GM18868 (cell line): ENCODE results near the gene FN1.

ENCODE experiments used
- ATAC-seq: cut with Tn5 transposase; IDR thresholded peaks from one replicate; pipeline ENCODE4 v1.9.1; 2021; ENCODE audit warnings: mild to moderate bottlenecking, moderate library complexity; ENCODE audit not compliant: unreplicated experiment

FN1 gene

GRCh38 chr2:215390550-215390913 is 45.3 kb downstream of the FN1 start:
- no peak for ATAC-seq

- no peak for ATAC-seq
These were observed 47.7 kb downstream of the FN1 start for GRCh38 chr2:215388002-215388728.

- no peak for ATAC-seq
These were observed 49.3 kb downstream of the FN1 start for GRCh38 chr2:215386566-215386965.

DNA sequence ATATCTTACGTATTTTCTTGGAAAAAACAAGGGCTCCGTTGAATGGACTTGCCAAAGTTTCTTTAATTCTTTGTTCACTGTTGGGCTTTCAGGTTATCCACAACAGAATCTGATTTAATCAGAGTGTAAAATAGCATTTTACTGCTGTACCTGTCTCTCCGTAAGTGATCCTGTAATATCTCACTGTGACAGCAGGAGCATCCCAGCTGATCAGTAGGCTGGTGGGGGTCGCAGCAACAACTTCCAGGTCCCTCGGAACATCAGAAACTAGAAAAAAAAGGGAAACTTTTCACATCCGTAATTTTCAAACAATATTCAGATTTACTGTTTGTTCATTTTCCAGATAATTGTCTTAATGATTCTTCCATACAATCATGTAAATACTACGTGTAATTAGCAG is 51.2 kb downstream of the FN1 start:
- ATAC-seq: no peak

GRCh38 chr2:215383652-215384279 is 52.1 kb downstream of the FN1 start:
- ATAC-seq: no peak

DNA sequence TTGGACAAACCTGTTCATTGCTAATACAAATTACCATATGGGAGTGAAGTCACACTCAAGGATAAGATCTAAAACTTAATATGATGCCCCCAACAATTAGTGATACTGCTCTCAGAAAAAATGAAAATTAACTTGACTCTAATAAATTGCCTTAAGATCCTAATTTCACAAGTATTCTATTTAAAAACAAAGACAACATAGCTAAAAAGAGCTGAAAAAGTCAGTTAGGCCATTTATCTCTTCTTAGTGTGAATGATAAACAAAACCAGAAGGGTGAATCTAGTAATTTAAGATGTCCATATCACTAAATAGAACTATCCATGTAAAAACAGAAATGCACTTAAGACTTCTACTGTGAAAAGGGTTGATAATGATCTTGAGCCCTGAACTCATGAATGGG is 53.4 kb downstream of the FN1 start:
- no peak for ATAC-seq

- ATAC-seq: no peak
These were observed 53.9 kb downstream of the FN1 start for GRCh38 chr2:215382011-215382410.

DNA sequence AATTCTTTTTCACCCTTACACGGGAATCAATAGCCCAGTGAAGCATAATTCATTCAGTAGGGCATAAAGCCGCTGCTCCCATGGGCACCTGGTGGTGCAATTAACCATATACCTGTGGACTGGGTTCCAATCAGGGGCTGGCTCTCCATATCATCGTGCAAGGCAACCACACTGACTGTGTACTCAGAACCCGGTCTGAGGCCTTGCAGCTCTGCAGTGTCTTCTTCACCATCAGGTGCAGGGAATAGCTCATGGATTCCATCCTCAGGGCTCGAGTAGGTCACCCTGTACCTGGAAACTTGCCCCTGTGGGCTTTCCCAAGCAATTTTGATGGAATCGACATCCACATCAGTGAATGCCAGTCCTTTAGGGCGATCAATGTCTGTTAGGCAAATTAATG is 55.2 kb downstream of the FN1 start:
- no peak for ATAC-seq

- no peak for ATAC-seq
These were observed 55.9 kb downstream of the FN1 start for GRCh38 chr2:215379948-215380347.

DNA sequence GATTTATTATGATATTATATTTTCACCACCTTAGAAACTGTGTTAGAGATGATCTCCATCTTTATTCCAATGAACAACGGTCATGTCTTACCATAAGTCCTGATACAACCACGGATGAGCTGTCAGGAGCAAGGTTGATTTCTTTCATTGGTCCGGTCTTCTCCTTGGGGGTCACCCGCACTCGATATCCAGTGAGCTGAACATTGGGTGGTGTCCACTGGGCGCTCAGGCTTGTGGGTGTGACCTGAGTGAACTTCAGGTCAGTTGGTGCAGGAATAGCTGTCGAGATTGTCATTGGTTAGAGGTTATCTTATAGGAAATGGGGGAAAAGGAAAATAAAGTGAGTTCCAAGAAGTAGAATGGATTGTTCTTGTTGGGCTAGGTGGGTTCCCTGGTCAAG is 56.8 kb downstream of the FN1 start:
- ATAC-seq: no peak

DNA sequence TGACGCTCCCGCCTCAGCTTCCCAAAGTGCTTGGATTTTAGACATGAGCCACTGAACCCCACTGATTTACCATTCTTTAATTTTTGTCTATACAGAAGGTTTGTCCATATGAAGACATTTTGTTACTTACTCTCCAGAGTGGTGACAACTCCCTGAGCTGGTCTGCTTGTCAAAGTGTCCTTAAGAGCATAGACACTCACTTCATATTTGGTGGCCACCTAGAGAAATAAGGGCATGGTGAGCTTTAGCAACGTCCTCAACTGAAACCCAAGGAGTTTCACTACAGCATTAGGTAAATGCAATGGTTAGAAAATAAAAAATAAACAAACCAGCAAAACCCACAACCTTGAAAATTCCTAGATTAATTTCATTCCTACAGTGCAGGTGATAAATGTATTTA is 57.8 kb downstream of the FN1 start:
- no peak for ATAC-seq

DNA sequence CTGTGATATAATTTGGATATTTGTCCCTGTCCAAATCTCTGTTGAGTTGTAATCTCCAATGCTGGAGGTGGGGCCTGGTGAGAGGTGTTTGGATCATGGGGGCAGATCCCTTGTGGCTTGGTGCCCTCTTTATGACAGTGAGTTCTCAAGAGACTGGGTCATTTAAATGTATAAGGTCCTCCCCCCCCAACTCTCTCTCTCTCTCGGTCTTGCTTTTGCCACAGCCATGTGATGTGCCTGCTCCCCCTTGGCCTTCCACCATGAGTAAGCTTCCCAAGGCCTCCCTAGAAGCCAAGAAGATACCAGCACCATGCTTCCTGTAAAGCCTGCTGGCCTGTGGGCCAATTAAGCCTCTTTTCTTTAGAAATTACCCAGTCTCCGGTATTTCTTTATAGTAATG is 58.6 kb downstream of the FN1 start:
- ATAC-seq: no peak

DNA sequence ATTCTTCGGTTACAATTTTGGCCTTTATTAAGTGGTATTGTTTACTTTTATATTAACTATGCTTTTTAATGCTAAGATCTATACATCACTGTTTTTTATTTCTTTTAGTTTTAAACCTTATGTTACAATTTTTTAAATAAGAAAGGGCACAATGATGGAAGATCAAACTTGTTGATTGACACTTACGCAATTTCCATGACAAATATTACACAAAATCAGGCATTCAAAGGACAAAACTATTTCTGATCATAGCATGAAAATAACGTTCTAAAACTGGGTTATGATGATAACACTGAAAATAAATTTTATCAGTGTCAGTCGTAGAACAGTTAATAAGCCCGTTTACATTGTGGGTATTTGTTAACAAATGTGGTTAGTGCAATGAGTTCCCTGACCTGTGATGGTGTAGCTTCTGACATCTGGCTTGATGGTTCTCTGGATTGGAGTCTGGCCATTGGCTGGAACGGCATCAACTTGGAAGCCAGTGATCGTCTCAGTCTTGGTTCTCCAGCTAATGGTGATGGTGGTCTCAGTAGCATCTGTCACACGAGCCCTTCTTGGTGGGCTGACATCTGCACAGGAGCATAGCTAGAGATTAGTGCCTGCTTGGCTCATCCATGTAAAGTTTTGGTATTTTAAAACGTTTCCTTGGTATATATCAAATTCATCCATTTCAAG is 59.6 kb downstream of the FN1 start:
- ATAC-seq: no peak

DNA sequence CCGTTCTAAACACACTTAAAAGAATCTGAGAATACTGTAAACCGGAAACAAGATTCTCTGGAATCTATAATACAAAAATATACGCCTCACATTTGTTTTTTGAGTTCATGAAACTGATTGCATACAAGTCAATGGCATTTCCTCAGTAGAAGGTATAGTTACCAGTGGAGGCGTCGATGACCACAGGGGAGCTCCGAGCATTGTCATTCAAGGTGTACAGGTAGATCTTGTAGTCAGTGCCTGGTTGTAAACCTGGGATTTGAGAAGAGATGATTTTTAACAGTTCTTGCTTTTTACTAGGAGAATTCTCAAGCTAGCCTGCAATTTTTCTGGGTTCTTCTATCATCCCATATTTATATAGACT is 60.4 kb downstream of the FN1 start:
- no peak for ATAC-seq

DNA sequence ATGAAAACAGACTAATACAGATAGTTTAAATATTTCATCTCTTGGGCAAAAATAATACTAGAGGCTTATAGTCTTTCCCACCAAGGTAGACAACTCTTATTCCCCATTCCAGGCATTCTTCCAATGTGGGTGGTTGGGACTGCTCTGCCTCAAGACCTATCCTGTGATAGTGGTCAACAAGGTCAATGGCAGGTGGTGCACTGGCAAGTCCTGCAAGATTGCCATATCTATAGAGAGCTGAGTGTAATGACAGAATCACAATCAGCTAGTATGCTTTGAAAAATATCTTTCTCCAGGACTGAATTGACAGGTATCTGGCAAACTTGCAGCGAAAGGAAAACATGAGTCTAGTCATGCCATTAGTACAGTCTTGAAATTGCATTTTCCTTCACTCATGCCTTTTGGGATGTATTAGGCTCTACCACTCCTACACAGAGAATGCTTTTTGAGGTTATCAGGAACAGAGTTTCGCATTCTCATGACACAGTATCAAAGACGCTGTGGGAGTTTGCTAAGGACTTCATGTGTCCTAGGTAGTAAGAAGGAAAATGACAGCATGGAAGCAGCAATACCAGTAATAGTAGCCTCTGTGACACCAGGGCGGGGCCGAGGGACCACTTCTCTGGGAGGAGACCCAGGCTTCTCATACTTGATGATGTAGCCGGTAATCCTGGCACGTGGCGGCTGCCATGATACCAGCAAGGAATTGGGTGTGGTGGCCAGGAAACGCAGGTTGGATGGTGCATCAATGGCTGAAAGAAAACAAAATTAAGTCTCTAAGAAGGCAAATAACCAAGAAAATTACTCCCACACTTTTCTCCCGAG is 61.0 kb downstream of the FN1 start:
- no peak for ATAC-seq

GRCh38 chr2:215374002-215374401 is 61.9 kb downstream of the FN1 start:
- no peak for ATAC-seq

DNA sequence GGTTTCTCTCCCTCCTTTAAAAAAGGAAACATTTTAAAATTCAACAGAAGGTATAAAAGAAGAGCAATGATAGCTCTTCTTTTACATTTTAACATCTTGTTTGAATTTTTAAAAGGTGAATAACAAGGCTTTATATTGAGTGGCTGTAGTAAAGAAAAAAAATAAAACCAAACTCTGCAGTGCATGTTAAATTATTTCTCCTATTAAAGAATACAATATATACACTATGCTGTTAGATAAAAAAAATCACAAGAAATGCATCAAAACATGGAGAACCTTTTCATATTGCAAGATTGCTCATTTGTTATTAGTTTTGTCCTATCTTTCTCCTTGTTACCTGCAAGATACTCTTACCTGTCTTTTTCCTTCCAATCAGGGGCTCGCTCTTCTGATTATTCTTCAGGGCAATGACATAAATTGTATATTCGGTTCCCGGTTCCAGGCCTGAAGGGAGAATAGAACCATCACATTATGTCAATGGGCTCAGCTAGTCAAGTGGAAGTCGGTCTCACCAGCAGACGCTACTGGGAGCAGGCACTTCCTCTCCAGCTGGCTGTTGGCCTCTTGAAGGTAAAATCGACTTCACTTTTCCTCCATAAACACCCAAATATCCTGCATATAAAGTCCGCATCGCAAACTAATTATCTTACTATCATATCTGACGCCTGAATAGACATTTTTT is 62.8 kb downstream of the FN1 start:
- ATAC-seq: no peak

- ATAC-seq: no peak
These were observed 63.7 kb downstream of the FN1 start for GRCh38 chr2:215371915-215372897.

GRCh38 chr2:215370112-215370965 is 65.5 kb downstream of the FN1 start:
- ATAC-seq: no peak
